Progenitor cell of endocrine pancreas (in vitro differentiated cells): Measurements from ENCODE around the gene CYP4X1. TPM values are rescaled to one million over a fixed set of nuclear protein-coding genes. Genes with fewer than 3 reads are reported as not detected.
"Not testable (repeated sequence)": the region's sequence is repeated elsewhere in the genome, so short reads cannot be mapped to it uniquely, and the experiment has no call there.

Source experiments
- DNase-seq: peaks from one replicate; pipeline ENCODE4 v3.0.0; 2021; ENCODE audit warnings: low spot score; ENCODE audit not compliant: unreplicated experiment
- H3K27ac Mint-ChIP-seq: 2 replicates; pipeline ENCODE4 v1.8.0; 2021; ENCODE audit warnings: mild to moderate bottlenecking, moderate library complexity, mixed read lengths
- H3K27me3 Mint-ChIP-seq: 2 replicates; pipeline ENCODE4 v1.8.0; 2021; ENCODE audit warnings: mixed read lengths
- H3K36me3 Mint-ChIP-seq: 2 replicates; pipeline ENCODE4 v1.8.0; 2022; ENCODE audit warnings: mixed read lengths; ENCODE audit not compliant: insufficient read depth
- H3K4me1 Mint-ChIP-seq: 2 replicates; pipeline ENCODE4 v1.8.0; 2021; ENCODE audit warnings: low read depth, mixed read lengths
- H3K4me3 Mint-ChIP-seq: 2 replicates; pipeline ENCODE4 v1.8.0; 2021; ENCODE audit warnings: low read depth, mild to moderate bottlenecking, moderate library complexity, mixed read lengths
- H3K9me3 Mint-ChIP-seq: 2 replicates; pipeline ENCODE4 v1.8.0; 2021; ENCODE audit warnings: low read depth, mixed read lengths
- total RNA-seq: library from RNA; stranded (reverse); gene quantifications from 2 replicates; pipeline ENCODE4 v1.2.1, GENCODE V29; 2021
- TF ChIP-seq, protein P1 (sequence below): fragments of 200-600 bp; sonication (generic); IDR thresholded peaks from one replicate; pipeline ENCODE4 v1.5.0; 2021; ENCODE audit warnings: antibody characterized with exemption, mild to moderate bottlenecking; ENCODE audit not compliant: unreplicated experiment

Gene CYP4X1
- total RNA-seq, 1 donor from 2014 or later: 0.24 TPM

DNA sequence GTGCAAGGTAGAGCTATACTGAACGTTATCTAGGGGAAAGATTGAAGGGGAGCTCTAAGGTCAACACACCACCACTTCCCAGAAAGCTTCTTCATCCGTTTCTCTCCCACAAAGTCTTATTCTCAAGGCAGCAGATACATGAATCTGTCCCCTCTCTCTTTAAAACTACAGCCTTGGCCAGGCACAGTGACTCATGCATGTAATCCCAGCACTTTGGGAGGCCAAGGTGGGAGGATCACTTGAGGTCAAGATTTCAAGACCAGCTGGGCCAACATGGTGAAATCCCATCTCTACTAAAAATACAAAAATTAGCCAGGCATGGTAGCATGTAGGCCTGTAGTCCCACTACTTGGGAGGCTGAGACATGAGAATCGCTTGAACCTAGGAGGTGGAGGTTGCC, 8.1 kb downstream of the CYP4X1 start:
- TF ChIP-seq, protein P1, sequence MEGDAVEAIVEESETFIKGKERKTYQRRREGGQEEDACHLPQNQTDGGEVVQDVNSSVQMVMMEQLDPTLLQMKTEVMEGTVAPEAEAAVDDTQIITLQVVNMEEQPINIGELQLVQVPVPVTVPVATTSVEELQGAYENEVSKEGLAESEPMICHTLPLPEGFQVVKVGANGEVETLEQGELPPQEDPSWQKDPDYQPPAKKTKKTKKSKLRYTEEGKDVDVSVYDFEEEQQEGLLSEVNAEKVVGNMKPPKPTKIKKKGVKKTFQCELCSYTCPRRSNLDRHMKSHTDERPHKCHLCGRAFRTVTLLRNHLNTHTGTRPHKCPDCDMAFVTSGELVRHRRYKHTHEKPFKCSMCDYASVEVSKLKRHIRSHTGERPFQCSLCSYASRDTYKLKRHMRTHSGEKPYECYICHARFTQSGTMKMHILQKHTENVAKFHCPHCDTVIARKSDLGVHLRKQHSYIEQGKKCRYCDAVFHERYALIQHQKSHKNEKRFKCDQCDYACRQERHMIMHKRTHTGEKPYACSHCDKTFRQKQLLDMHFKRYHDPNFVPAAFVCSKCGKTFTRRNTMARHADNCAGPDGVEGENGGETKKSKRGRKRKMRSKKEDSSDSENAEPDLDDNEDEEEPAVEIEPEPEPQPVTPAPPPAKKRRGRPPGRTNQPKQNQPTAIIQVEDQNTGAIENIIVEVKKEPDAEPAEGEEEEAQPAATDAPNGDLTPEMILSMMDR: no peak
- no peaks in the 10 kb centered on the region for H3K36me3 Mint-ChIP-seq
- H3K27me3 Mint-ChIP-seq: peaks cover 9% of the 10 kb centered on the region
- no peaks in the 10 kb centered on the region for H3K9me3 Mint-ChIP-seq
- H3K4me1 Mint-ChIP-seq: peaks cover 2% of the 10 kb centered on the region
- H3K4me3 Mint-ChIP-seq: no peak overlapping the region
- H3K27ac Mint-ChIP-seq: no peak overlapping the region
- no peak for DNase-seq

DNA sequence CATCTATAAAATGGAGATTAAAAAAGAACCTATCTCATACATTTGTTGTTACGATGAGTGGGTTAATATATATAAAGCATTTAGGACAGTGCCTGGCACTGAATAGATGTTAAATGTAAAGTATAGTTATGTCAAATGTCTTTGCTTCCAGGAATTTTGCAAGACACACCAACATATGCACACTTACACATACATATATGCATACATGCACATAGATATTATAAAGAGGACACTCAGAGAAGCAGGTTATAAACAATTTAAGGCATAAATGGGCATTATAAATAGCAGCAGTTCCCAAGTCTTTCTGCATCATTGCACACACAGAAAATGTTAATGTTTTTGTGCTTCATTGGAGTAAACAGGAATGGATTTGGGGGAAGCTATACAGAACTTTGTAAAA, 13.3 kb downstream of the CYP4X1 start:
- no peak for DNase-seq
- Mint-ChIP-seq H3K9me3 (no peaks in the 10 kb centered on the region), H3K27me3 (peaks cover 7% of the 10 kb centered on the region), H3K4me1 (no peaks in the 10 kb centered on the region), H3K36me3 (no peaks in the 10 kb centered on the region), H3K4me3 (no peak overlapping the region), H3K27ac (no peak overlapping the region)
- TF ChIP-seq, protein P1: no peak

DNA sequence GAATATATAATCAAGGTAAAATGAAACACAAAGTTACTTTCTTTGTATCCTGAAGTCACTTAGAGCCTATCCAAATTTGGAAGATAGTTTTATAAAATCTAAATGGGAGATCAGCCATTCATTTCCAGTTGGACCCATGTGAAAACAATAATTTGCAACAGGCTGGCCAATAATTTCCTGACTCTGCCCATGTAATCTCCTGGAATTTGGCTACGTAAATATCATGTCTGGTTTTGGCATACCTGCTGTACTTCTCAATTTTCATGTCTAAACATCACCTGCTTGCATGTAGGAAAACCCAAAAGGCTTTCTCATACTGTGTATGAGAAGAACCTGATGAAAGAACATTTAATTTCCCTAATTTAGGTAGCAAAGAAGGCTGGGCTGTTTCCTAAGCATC, 35.9 kb downstream of the CYP4X1 start:
- Mint-ChIP-seq H3K27ac (no peak overlapping the region), H3K4me3 (no peak overlapping the region), H3K9me3 (peaks cover 14% of the 10 kb centered on the region), H3K27me3 (no peaks in the 10 kb centered on the region), H3K4me1 (no peaks in the 10 kb centered on the region), H3K36me3 (peaks cover 2% of the 10 kb centered on the region)
- DNase-seq: no peak
- TF ChIP-seq, protein P1: no peak

DNA sequence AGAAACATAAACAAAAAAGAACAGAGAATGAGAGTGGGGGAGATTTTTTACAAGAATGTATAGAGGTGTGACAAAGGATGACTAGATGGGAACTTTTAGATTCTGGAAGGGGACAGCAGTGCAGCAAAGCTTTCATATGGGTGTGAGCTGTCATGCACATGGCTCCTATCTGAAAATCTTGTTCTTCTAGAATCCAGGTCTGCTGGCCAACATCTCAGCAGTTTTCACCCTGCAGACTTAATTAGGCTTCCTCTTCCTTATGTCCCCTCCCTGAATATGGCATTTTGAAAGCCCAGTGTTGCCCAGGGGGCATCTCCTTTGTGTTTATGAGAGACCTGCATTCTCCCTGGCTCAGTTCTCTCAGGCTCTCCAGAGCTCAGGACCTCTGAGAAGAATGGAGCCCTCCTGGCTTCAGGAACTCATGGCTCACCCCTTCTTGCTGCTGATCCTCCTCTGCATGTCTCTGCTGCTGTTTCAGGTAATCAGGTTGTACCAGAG, 43.7 kb downstream of the CYP4X1 start, which contains the start of gene CYP4Z1:
Gene CYP4Z1 (plus strand): TSS at position 135 of the 498 bp plus-strand sequence. CDS start 260 bp downstream, at position 395.
- TF ChIP-seq, protein P1: no peak
- H3K36me3 Mint-ChIP-seq: no peaks in the 10 kb centered on the region
- H3K27ac Mint-ChIP-seq: no peak within 1 kb of the TSS
- H3K9me3 Mint-ChIP-seq: no peaks in the 10 kb centered on the region
- no peak for DNase-seq
- peaks cover 20% of the 10 kb centered on the region for H3K27me3 Mint-ChIP-seq
- H3K4me3 Mint-ChIP-seq: no peak within 1 kb of the TSS
- H3K4me1 Mint-ChIP-seq: no peaks in the 10 kb centered on the region

DNA sequence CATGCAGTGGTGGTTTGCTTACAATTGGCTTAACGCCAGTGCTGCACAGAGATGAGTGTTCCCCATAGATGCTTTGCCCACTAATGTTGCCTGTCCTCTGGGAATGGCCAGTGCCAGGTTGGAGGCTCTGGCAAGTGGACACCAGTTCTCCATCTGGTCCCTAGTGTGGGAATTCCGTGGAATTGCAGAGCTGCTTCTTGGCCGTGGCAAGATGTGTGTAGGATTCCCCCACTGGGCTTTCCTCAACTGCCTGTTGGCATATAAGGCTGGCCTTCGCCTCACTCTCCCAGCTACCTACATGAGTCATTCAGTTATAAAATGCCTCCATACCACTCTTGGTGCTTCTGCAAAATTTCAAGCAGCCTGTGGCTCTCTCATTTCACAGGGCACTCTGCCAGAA, 45.6 kb downstream of the CYP4X1 start:
- DNase-seq, H3K9me3 Mint-ChIP-seq, H3K4me3 Mint-ChIP-seq, H3K36me3 Mint-ChIP-seq, H3K4me1 Mint-ChIP-seq, H3K27ac Mint-ChIP-seq: not testable (repeated sequence)
- H3K27me3 Mint-ChIP-seq: peaks cover 20% of the 10 kb centered on the region

DNA sequence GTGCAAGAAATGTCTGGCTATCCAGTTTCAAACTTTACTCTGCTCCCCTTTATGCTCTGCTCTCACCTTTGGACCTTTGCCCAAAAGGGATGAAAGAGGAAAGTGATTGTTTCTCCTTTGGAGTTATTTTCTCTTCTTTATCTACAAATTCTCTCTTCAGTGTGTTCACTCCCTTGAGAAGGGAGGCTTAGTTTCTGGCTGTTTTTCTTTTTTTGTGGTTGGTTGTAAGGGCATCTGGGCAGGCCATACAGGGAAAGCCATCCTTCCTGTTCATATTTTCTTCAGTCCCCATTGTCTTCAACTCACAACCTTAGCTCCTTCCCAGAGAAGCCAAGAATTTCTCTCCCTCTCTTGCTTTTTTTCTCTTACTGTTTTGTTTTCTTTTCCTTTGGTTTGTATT, 46.0 kb downstream of the CYP4X1 start:
- not testable (repeated sequence) for H3K4me1 Mint-ChIP-seq, H3K9me3 Mint-ChIP-seq, H3K36me3 Mint-ChIP-seq, H3K4me3 Mint-ChIP-seq, H3K27ac Mint-ChIP-seq, DNase-seq
- peaks cover 20% of the 10 kb centered on the region for H3K27me3 Mint-ChIP-seq
